ENCODE measurements around the gene ITGA11. TPM values are rescaled to one million over a fixed set of nuclear protein-coding genes. Genes with fewer than 3 reads are reported as not detected.
A peak's percentile ranks its signal among the peaks of the same experiment; 100 is the strongest.

ITGA11 gene
- total and polyA plus RNA-seq, 12 donors: 1.4 to 25.9 (median 12.3) TPM

DNA sequence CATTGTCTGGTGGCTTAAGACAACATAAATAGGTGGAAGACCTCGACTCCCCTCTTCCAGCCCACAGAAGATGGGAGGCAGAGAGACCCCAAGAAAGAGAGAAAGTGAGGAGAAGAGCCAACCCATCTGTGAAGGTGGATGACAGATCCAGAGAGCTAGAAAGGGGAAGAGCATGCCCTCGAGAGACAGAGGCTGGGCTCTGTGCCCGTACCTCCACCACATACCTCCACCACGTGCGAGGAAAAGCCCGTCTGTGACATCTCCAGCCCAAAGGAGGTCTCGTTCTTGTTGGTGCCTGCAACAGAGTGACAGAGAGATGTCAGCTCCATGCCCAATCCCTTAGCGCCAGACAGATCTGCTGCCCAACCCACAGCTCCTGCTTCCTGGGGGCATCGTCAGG is 83.4 kb downstream of the ITGA11 start:
- no peak for DNase-seq
- Histone ChIP-seq H3K4me3 (no peak overlapping the region), H3K27me3 (no peaks in the 10 kb centered on the region), H3K9me3 (no peaks in the 10 kb centered on the region), H3K4me1 (peaks cover 0 to 34% (median 15%) of the 10 kb centered on the region in 9 donors), H3K36me3 (peaks cover 0 to 22% (median 0%) of the 10 kb centered on the region in 9 donors), H3K27ac (no peak overlapping the region)
- intact Hi-C loops (cut with DNase I): no loop called here
- TF ChIP-seq, protein P1, sequence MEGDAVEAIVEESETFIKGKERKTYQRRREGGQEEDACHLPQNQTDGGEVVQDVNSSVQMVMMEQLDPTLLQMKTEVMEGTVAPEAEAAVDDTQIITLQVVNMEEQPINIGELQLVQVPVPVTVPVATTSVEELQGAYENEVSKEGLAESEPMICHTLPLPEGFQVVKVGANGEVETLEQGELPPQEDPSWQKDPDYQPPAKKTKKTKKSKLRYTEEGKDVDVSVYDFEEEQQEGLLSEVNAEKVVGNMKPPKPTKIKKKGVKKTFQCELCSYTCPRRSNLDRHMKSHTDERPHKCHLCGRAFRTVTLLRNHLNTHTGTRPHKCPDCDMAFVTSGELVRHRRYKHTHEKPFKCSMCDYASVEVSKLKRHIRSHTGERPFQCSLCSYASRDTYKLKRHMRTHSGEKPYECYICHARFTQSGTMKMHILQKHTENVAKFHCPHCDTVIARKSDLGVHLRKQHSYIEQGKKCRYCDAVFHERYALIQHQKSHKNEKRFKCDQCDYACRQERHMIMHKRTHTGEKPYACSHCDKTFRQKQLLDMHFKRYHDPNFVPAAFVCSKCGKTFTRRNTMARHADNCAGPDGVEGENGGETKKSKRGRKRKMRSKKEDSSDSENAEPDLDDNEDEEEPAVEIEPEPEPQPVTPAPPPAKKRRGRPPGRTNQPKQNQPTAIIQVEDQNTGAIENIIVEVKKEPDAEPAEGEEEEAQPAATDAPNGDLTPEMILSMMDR (IDR thresholded peaks at IDR 0.05): no peak
- WGBS, 2 donors: 89 to 90% methylated on average over 9 of the region's 9 CpGs
- ATAC-seq: no peak

DNA sequence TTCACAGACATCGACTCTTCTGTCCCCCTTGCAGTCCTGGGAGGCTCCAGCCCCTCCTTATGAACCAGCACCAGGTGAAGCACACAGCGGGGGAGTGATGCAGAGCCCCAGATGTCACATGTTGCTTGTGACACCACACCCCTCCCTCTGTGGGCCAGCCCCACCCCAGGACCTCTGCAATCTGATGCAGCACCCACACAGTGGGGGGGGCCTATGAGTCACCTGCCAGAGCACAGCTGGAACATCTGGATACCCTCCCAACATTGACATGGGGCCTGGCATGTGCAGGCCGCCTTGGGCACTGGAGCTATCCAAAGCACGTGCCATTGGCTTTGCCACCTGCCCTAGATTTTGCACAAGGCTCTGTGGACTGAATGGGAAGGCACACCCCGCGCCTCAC is 83.9 kb downstream of the ITGA11 start:
- peak in 1 of 8 donors; percentile 19 for ATAC-seq

DNA sequence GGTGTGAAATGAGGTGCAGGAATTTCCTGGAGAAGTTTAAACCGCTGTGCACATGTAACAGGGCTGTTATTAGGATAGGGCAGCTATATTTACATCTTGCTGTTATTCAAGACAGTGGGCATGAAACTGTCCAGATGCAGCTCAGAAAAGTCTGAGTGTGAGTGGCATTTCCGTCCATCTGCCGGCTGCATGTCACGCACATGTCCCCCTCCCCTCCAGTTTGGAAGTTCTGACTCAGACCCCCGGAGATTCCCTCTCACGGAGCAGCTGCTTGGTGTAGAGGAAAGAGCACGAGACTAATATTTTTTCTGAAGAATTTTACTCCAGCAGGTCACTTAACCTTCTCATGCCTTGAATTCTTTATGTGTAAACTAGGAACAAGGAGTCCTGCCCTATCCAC is 84.6 kb downstream of the ITGA11 start:
- 38 to 58% methylated on average over 7 of the region's 7 CpGs for WGBS, 2 donors
- Histone ChIP-seq H3K27me3 (no peaks in the 10 kb centered on the region), H3K4me1 (peaks cover 5 to 36% (median 13%) of the 10 kb centered on the region in 9 donors), H3K27ac (no peak overlapping the region), H3K36me3 (peaks cover 0 to 22% (median 0%) of the 10 kb centered on the region in 9 donors), H3K9me3 (no peaks in the 10 kb centered on the region), H3K4me3 (no peak overlapping the region)
- ATAC-seq (peak in 3 of 8 donors; percentile 18 to 50 (median 20)), DNase-seq (no peak)
- TF ChIP-seq, protein P1 (IDR thresholded peaks at IDR 0.05): no peak
- intact Hi-C loops (cut with DNase I): no loop called here

More for the DNA sequence above, 83.9 kb downstream of the ITGA11 start:
- Histone ChIP-seq H3K27me3 (no peaks in the 10 kb centered on the region), H3K36me3 (peaks cover 0 to 22% (median 0%) of the 10 kb centered on the region in 9 donors), H3K27ac (no peak overlapping the region), H3K9me3 (no peaks in the 10 kb centered on the region), H3K4me1 (peaks cover 0 to 35% (median 15%) of the 10 kb centered on the region in 9 donors), H3K4me3 (no peak overlapping the region)
- no peak for DNase-seq
- intact Hi-C loops (cut with DNase I): no loop called here
- 92 to 94% methylated on average over 6 of the region's 6 CpGs for WGBS, 2 donors
- TF ChIP-seq, protein P1 (IDR thresholded peaks at IDR 0.05): no peak

DNA sequence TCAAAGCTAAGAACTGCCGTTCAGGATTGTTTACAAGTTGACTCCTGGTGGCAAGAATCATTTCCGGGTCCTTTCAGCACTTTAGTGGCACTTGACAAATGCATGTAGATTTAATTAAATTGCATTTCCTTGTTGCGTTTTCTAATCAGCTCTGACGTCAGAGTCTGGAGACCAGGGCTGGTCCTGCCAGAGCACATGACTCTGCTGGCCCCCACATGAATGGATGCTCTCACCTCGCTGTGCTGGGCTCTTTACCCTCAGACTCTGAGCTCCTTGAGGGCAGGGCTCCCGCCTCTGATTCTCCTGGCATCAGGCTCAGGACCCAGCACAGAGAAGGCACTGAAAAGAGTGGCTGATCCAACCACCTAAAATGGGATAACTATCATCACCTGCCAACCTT is 85.0 kb downstream of the ITGA11 start:
- ATAC-seq (peak in 3 of 8 donors; percentile 7 to 62 (median 28)), DNase-seq (no peak)
- Histone ChIP-seq H3K4me3 (no peak overlapping the region), H3K27me3 (no peaks in the 10 kb centered on the region), H3K36me3 (peaks cover 0 to 22% (median 0%) of the 10 kb centered on the region in 9 donors), H3K27ac (no peak overlapping the region), H3K4me1 (peaks cover 9 to 36% (median 14%) of the 10 kb centered on the region in 9 donors), H3K9me3 (no peaks in the 10 kb centered on the region)
- intact Hi-C loops (cut with DNase I): no loop called here
- TF ChIP-seq, protein P1 (IDR thresholded peaks at IDR 0.05): no peak
- WGBS, 2 donors: 64 to 69% methylated on average over 6 of the region's 6 CpGs
